Parathyroid adenoma (tissue), 2 donors: ENCODE data around the gene NOX3.

ENCODE experiments used
- H2AFZ ChIP-seq: fragments of 300-600 bp; sonication (generic); one replicate; pipeline ENCODE4 v1.7.0; 2017; ENCODE audit warnings: antibody characterized with exemption, mild to moderate bottlenecking
- H3K27ac ChIP-seq: fragments of 300-600 bp; sonication (generic); one replicate; pipeline ENCODE4 v1.7.0; 2017
- H3K27me3 ChIP-seq: fragments of 300-600 bp; sonication (generic); one replicate; pipeline ENCODE4 v1.7.0; 2017; ENCODE audit warnings: low read length; ENCODE audit not compliant: control insufficient read depth, insufficient read depth
- H3K36me3 ChIP-seq: fragments of 300-600 bp; sonication (generic); one replicate; pipeline ENCODE4 v1.7.0; 2017; ENCODE audit warnings: low read length; ENCODE audit not compliant: control insufficient read depth, insufficient read depth
- H3K4me1 ChIP-seq: fragments of 300-600 bp; sonication (generic); one replicate; pipeline ENCODE4 v1.7.0; 2017; ENCODE audit warnings: control low read depth
- H3K4me2 ChIP-seq: fragments of 300-600 bp; sonication (generic); one replicate; pipeline ENCODE4 v1.7.0; 2017; ENCODE audit warnings: low read length
- H3K4me3 ChIP-seq: fragments of 300-600 bp; sonication (generic); one replicate; pipeline ENCODE4 v1.7.0; 2017; ENCODE audit warnings: low read depth, low read length
- H3K79me2 ChIP-seq: fragments of 300-600 bp; sonication (generic); one replicate; pipeline ENCODE4 v1.7.0; 2017; ENCODE audit warnings: control low read depth
- H3K9ac ChIP-seq: fragments of 300-600 bp; sonication (generic); one replicate; pipeline ENCODE4 v1.7.0; 2017; ENCODE audit warnings: mild to moderate bottlenecking
- H3K9me3 ChIP-seq: fragments of 300-600 bp; sonication (generic); one replicate; pipeline ENCODE4 v1.7.0; 2017; ENCODE audit warnings: low read length; ENCODE audit not compliant: control insufficient read depth
- TF ChIP-seq, protein P1 (sequence below): fragments of 300-600 bp; sonication (generic); IDR thresholded peaks from one replicate; pipeline ENCODE4 v1.7.0; 2017; ENCODE audit warnings: antibody characterized with exemption, mild to moderate bottlenecking
- donor health status: primary hyperparathyroidism.

NOX3 gene

DNA sequence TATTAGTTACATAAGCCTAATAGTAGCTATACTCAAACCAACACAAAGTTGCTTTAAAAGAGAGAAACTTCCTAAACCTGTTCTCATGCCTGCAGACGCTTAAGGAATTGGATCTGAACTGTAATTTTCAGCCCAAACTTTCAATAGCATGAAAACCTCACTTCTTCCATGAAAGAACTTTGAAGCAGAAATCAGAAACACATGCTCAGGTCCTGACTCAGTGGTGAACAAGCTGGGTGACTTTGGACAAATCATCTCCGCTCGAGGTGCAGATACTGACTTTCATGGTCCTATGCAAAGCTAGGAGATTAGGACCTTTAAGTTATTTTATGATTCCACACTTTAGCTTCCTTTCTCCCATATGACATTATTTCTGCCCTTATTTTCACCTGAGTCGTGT is 36.5 kb downstream of the NOX3 start:
- Histone ChIP-seq H3K9me3 (no peaks in the 10 kb centered on the region), H3K27ac (no peak overlapping the region), H3K4me1 (no peaks in the 10 kb centered on the region), H2AFZ (no peak overlapping the region), H3K9ac (no peak overlapping the region), H3K4me3 (no peak overlapping the region), H3K27me3 (no peaks in the 10 kb centered on the region), H3K4me2 (no peak overlapping the region), H3K79me2 (no peaks in the 10 kb centered on the region), H3K36me3 (no peaks in the 10 kb centered on the region)
- TF ChIP-seq, protein P1, sequence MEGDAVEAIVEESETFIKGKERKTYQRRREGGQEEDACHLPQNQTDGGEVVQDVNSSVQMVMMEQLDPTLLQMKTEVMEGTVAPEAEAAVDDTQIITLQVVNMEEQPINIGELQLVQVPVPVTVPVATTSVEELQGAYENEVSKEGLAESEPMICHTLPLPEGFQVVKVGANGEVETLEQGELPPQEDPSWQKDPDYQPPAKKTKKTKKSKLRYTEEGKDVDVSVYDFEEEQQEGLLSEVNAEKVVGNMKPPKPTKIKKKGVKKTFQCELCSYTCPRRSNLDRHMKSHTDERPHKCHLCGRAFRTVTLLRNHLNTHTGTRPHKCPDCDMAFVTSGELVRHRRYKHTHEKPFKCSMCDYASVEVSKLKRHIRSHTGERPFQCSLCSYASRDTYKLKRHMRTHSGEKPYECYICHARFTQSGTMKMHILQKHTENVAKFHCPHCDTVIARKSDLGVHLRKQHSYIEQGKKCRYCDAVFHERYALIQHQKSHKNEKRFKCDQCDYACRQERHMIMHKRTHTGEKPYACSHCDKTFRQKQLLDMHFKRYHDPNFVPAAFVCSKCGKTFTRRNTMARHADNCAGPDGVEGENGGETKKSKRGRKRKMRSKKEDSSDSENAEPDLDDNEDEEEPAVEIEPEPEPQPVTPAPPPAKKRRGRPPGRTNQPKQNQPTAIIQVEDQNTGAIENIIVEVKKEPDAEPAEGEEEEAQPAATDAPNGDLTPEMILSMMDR: no peak

DNA sequence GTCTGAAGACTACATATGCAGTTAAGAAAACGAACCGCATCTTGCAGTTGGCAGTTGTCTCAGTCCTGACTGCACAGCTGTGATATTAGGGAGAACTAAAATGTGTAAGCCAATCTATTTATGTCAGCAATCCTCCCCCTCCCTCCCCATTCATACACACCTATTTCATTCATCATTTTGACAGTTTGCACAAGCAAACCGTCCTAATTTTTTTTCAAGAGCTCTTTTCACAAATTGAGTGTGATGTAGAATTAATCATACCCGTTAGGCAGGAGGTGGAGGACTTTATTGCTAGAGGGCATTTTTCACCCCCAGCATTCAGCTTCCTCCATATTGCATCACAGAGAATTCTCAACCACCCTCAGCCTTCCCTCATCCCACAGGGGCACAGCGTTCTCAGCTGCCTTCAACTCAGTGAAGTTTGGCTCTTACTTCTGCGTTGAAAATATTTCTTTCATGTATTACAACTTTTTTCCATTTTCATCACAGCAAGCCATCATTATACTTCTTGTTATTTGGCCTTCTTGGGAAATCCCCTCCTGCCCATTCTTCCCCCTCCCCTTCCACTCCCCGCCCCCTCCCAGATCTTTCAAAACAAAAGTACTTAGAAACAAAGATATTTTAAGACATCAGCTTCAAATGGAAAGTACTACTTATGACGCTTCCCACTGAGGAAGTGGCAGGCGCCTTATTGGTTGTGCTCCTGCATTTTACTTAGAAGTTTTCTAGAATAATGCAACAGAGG is 37.5 kb downstream of the NOX3 start:
- Histone ChIP-seq H2AFZ (peak overlapping the region; percentile 21), H3K27me3 (no peaks in the 10 kb centered on the region), H3K9me3 (no peaks in the 10 kb centered on the region), H3K4me3 (no peak overlapping the region), H3K4me2 (peak overlapping the region; percentile 30), H3K79me2 (no peaks in the 10 kb centered on the region), H3K4me1 (no peaks in the 10 kb centered on the region), H3K27ac (no peak overlapping the region), H3K9ac (no peak overlapping the region), H3K36me3 (no peaks in the 10 kb centered on the region)
- TF ChIP-seq, protein P1: no peak

DNA sequence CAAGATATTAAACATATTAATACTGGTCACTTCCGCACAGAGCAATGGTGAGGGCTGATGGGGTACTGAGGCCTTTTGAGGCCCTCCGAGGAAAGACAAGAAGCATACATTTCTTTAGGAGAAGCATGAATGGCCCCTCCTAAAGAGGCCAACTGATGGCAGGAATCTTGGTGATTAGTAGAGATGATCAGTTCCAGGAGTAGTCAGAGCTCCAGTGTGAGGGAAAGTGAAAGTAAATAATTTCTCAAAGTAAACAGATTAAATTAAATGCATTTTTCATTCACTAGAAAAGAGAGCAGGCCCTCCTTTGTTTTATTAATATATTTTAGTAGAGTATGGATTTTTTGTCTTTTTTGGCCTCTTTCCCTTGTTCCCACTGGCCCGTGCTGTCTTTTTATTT is 38.2 kb downstream of the NOX3 start:
- no peaks in the 10 kb centered on the region for H3K9me3 ChIP-seq
- no peak overlapping the region for H3K27ac ChIP-seq
- no peaks in the 10 kb centered on the region for H3K27me3 ChIP-seq
- no peak overlapping the region for H2AFZ ChIP-seq
- H3K36me3 ChIP-seq: no peaks in the 10 kb centered on the region
- no peak overlapping the region for H3K4me3 ChIP-seq
- no peaks in the 10 kb centered on the region for H3K79me2 ChIP-seq
- no peak overlapping the region for H3K9ac ChIP-seq
- TF ChIP-seq, protein P1: no peak
- no peaks in the 10 kb centered on the region for H3K4me1 ChIP-seq
- no peak overlapping the region for H3K4me2 ChIP-seq

DNA sequence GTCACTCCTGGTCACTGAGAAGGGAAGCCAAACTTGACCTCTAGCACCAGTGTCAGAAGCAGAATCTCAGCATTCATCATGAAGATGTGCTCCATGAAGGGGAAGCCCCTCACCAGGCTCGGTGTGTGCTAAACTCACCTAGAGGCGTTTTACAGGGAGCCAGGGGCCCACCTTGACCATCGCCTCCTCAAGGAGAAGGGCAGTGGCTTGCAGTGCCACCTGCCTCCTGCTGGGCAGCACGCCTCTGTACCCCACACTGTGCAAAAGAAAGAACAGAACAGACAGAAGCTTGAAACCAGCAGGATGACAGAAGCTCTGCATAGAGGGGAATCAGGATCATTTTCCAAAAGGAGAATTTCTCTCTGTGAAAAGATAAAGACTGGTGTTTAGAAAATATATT is 39.7 kb downstream of the NOX3 start:
- Histone ChIP-seq H3K36me3 (no peaks in the 10 kb centered on the region), H3K4me1 (no peaks in the 10 kb centered on the region), H3K4me2 (no peak overlapping the region), H3K79me2 (no peaks in the 10 kb centered on the region), H2AFZ (no peak overlapping the region), H3K27ac (no peak overlapping the region), H3K9ac (no peak overlapping the region), H3K27me3 (no peaks in the 10 kb centered on the region), H3K9me3 (no peaks in the 10 kb centered on the region), H3K4me3 (no peak overlapping the region)
- TF ChIP-seq, protein P1: no peak

DNA sequence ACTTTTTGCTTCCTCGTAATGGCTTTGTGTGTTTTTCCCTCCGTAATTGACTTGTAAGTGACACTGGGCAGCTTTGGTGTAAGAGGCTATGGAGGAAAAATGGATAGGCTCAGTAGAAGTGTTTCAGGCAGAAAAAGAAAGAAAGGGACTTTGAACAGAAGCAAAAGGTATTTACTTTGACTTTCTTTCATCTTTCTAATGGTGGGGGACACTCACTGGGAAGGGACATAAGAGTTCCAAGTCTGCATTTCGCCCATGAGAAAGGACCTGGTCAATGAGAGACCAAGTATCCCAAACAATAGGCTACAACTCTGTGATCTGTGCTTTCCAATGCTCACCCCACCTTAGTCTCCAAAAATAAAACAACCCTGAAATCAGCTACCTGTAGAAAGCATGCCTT is 41.6 kb downstream of the NOX3 start:
- Histone ChIP-seq H3K36me3 (no peaks in the 10 kb centered on the region), H3K9me3 (no peaks in the 10 kb centered on the region), H3K27me3 (no peaks in the 10 kb centered on the region), H3K4me1 (no peaks in the 10 kb centered on the region), H3K4me3 (no peak overlapping the region), H3K9ac (no peak overlapping the region), H3K79me2 (no peaks in the 10 kb centered on the region), H2AFZ (no peak overlapping the region), H3K27ac (no peak overlapping the region), H3K4me2 (no peak overlapping the region)
- TF ChIP-seq, protein P1: no peak
